ENCODE measurements around the gene ENO4.

ENO4 gene

GRCh38 chr10:116829711-116830110, 19.6 kb upstream of the ENO4 start:
- DNase-seq (ENCODE audit: low read depth in 2 of 2) = no peak

- DNase-seq (ENCODE audit: low read depth in 2 of 2) = no peak
These were observed 18.2 kb upstream of the ENO4 start for GRCh38 chr10:116831086-116831485.

- no peak for DNase-seq (ENCODE audit: low read depth in 2 of 2)
These were observed 17.5 kb upstream of the ENO4 start for GRCh38 chr10:116831790-116832189.

- DNase-seq (ENCODE audit: low read depth in 2 of 2) = no peak
These were observed 15.0 kb upstream of the ENO4 start for GRCh38 chr10:116833986-116834985.

GRCh38 chr10:116835658-116836057, 13.6 kb upstream of the ENO4 start:
- no peak for DNase-seq (ENCODE audit: low read depth in 2 of 2)

- no peak for DNase-seq (ENCODE audit: low read depth in 2 of 2)
These were observed 13.2 kb upstream of the ENO4 start for GRCh38 chr10:116836083-116836482.

- DNase-seq (ENCODE audit: low read depth in 2 of 2) = no peak
These were observed 12.3 kb upstream of the ENO4 start for GRCh38 chr10:116836902-116837523.

- no peak for DNase-seq (ENCODE audit: low read depth in 2 of 2)
These were observed 11.1 kb upstream of the ENO4 start for GRCh38 chr10:116838143-116838725.

GRCh38 chr10:116840389-116841075, 8.8 kb upstream of the ENO4 start:
- DNase-seq (ENCODE audit: low read depth in 2 of 2) = no peak

GRCh38 chr10:116845823-116846222, 3.5 kb upstream of the ENO4 start:
- DNase-seq (ENCODE audit: low read depth in 2 of 2) = no peak

- DNase-seq (ENCODE audit: low read depth in 2 of 2) = peak in 1 of 2 donors; percentile 7
These were observed 1.0 kb upstream of the ENO4 start for GRCh38 chr10:116848032-116848943.

GRCh38 chr10:116848944-116849247, 403 bp upstream of the ENO4 start:
- DNase-seq (ENCODE audit: low read depth in 2 of 2) = no peak

- DNase-seq (ENCODE audit: low read depth in 2 of 2) = no peak
These were observed 836 bp downstream of the ENO4 start for GRCh38 chr10:116850058-116850611.

- DNase-seq (ENCODE audit: low read depth in 2 of 2) = no peak
These were observed 2.9 kb downstream of the ENO4 start for GRCh38 chr10:116852246-116852645.

- DNase-seq (ENCODE audit: low read depth in 2 of 2) = no peak
These were observed 4.0 kb downstream of the ENO4 start for GRCh38 chr10:116853287-116853686.

GRCh38 chr10:116853701-116854100, 4.4 kb downstream of the ENO4 start:
- DNase-seq (ENCODE audit: low read depth in 2 of 2) = no peak

GRCh38 chr10:116857156-116857555, 7.9 kb downstream of the ENO4 start:
- no peak for DNase-seq (ENCODE audit: low read depth in 2 of 2)

- DNase-seq (ENCODE audit: low read depth in 2 of 2) = no peak
These were observed 12.5 kb downstream of the ENO4 start for GRCh38 chr10:116861796-116862195.

GRCh38 chr10:116864436-116864835, 15.1 kb downstream of the ENO4 start:
- DNase-seq (ENCODE audit: low read depth in 2 of 2) = no peak

GRCh38 chr10:116866066-116866465, 16.8 kb downstream of the ENO4 start:
- DNase-seq (ENCODE audit: low read depth in 2 of 2) = no peak
